IPS DF 4.7 (cell line): Measurements from ENCODE around the gene MBTPS2.
"Not testable (repeated sequence)": the region's sequence is repeated elsewhere in the genome, so short reads cannot be mapped to it uniquely, and the experiment has no call there.

Experiments used
- DNase-seq: peaks from one replicate; pipeline ENCODE4 v3.0.0-alpha.2; 2013; ENCODE audit warnings: low spot score; ENCODE audit errors: extremely low read depth

Gene MBTPS2

GRCh38 chrX:21856504-21856903, 17.1 kb downstream of the MBTPS2 start:
- no peak for DNase-seq

- no peak for DNase-seq
These were observed 23.8 kb downstream of the MBTPS2 start for GRCh38 chrX:21863241-21863640.

- no peak for DNase-seq
These were observed 26.0 kb downstream of the MBTPS2 start for GRCh38 chrX:21865436-21865835.

- DNase-seq: no peak
These were observed 31.1 kb downstream of the MBTPS2 start for GRCh38 chrX:21870494-21870893.

- DNase-seq: no peak
These were observed 33.8 kb downstream of the MBTPS2 start for GRCh38 chrX:21873063-21873775.

- not testable (repeated sequence) for DNase-seq
These were observed 34.8 kb downstream of the MBTPS2 start for GRCh38 chrX:21874182-21874581.

GRCh38 chrX:21875013-21875412, 35.6 kb downstream of the MBTPS2 start:
- DNase-seq: no peak

GRCh38 chrX:21881881-21882574, 42.6 kb downstream of the MBTPS2 start:
- DNase-seq: no peak

GRCh38 chrX:21883258-21883657, 43.8 kb downstream of the MBTPS2 start:
- DNase-seq: no peak

GRCh38 chrX:21885568-21885967, 46.2 kb downstream of the MBTPS2 start:
- DNase-seq: no peak

GRCh38 chrX:21905313-21905712, 65.9 kb downstream of the MBTPS2 start:
- DNase-seq: peak; percentile 2

GRCh38 chrX:21905953-21906352, 66.5 kb downstream of the MBTPS2 start:
- no peak for DNase-seq

- no peak for DNase-seq
These were observed 67.8 kb downstream of the MBTPS2 start for GRCh38 chrX:21907260-21907659.

GRCh38 chrX:21911481-21911880, 72.1 kb downstream of the MBTPS2 start:
- no peak for DNase-seq

GRCh38 chrX:21912220-21912619, 72.8 kb downstream of the MBTPS2 start:
- DNase-seq: no peak

- DNase-seq: no peak
These were observed 73.6 kb downstream of the MBTPS2 start for GRCh38 chrX:21912989-21913388.

GRCh38 chrX:21926116-21926515, 86.7 kb downstream of the MBTPS2 start:
- DNase-seq: no peak

- no peak for DNase-seq
These were observed 87.3 kb downstream of the MBTPS2 start for GRCh38 chrX:21926527-21927278.

GRCh38 chrX:21929209-21929608, 89.8 kb downstream of the MBTPS2 start:
- no peak for DNase-seq

- no peak for DNase-seq
These were observed 91.6 kb downstream of the MBTPS2 start for GRCh38 chrX:21930986-21931385.

GRCh38 chrX:21932292-21933002, 93.0 kb downstream of the MBTPS2 start:
- DNase-seq: no peak

- no peak for DNase-seq
These were observed 93.7 kb downstream of the MBTPS2 start for GRCh38 chrX:21933077-21933476.
